Vagina (tissue), 2 donors: Measurements from ENCODE around the gene HIVEP2.

Experiments used
- CTCF ChIP-seq, 3 experiments: fragments of 450-650 bp in 2 of 3; fragments of 200-600 bp in 1 of 3; sonication (generic) in 1 of 3; IDR thresholded peaks; one replicate each; pipeline ENCODE4 v1.5.1; 2017 to 2019; ENCODE audit warnings: antibody characterized with exemption in 3 of 3, mild to moderate bottlenecking in 2 of 3, moderate library complexity in 2 of 3
- POLR2A ChIP-seq, 2 donors: fragments of 450-650 bp; IDR thresholded peaks; one replicate each; pipeline ENCODE4 v1.6.1; 2017; ENCODE audit warnings: antibody characterized with exemption in 2 of 2, mild to moderate bottlenecking in 2 of 2, moderate library complexity in 2 of 2
- POLR2AphosphoS5 ChIP-seq, 2 donors: sonication (generic); formaldehyde crosslinking; IDR thresholded peaks; one replicate each; pipeline ENCODE4 v1.9.0; 2017; ENCODE audit warnings: antibody characterized with exemption in 2 of 2, mild to moderate bottlenecking in 2 of 2, low read depth in 1 of 2; ENCODE audit not compliant: insufficient read depth in 1 of 2

GRCh38 chr6:142722841-142723240 is 222.1 kb downstream of the HIVEP2 start:
- no peak for TF ChIP-seq CTCF (IDR thresholded peaks at IDR 0.05)
- TF ChIP-seq POLR2A (IDR thresholded peaks at IDR 0.05) = no peak
- no peak for TF ChIP-seq POLR2AphosphoS5 (IDR thresholded peaks at IDR 0.05; ENCODE audit: insufficient read depth in 1 of 2, low read depth in 1 of 2)
